HG03095 (cell line): ENCODE measurements around the gene SUGCT.
"Not testable (repeated sequence)": the region's sequence is repeated elsewhere in the genome, so short reads cannot be mapped to it uniquely, and the experiment has no call there.

Source experiments
- ATAC-seq: cut with Tn5 transposase; IDR thresholded peaks from one replicate; pipeline ENCODE4 v1.9.1; 2021; ENCODE audit warnings: moderate library complexity; ENCODE audit not compliant: unreplicated experiment

The SUGCT gene

DNA sequence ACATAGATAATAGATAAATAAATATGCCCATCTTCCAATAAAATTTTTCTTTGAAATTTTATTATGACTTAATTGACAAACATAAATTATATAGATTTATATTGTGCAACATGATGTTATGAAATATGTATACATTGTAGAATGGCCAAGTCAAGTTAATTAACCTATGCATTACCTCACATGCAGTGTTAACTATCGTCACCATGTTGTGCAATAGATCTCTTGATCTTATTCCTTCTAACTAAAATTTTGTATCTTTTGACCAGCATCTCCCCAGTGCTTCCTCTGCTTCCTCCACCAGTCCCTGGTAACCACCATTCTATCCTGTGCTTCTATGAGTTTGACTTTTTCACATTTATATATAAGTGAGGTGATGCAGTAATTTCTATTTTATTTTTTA lies 259.6 kb downstream of the SUGCT start:
- no peak for ATAC-seq

DNA sequence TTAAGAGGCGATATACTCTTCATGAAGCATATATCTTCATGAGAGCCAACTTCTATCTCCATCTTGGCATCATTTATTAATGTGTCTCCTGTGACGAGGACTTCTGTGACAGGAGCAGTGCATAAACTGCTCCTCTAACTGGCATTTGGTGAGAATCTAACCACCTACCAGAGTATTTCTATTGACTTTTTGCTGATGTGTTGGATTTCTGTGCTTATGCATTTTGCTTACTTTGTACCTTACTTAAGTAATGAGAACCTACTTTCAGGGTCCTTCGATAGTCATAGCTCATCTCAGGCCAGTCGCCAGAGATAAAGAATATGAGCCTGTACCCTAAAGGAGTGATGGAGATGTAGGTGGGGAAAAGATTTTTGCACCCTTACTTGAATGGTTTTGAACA lies 265.7 kb downstream of the SUGCT start:
- ATAC-seq, result no peak

DNA sequence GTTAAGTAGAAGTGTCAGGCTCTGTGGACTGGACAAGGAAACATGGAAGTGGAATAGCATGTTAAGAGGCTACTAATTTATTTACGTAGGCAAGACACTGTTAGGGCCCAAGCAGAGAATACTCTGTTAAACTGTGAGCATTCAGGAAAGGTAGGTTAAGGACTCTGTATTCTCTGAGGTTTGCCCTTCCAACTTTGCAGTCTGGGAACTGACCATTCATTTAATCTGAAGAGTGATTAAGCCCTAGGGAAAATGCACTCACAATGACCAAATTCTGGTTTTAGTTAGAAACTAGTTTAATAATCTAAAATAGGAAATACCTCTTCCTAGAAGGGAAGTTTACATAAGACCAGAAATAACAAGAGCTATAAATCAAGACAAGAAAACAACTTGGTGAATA lies 266.6 kb downstream of the SUGCT start:
- no peak for ATAC-seq

DNA sequence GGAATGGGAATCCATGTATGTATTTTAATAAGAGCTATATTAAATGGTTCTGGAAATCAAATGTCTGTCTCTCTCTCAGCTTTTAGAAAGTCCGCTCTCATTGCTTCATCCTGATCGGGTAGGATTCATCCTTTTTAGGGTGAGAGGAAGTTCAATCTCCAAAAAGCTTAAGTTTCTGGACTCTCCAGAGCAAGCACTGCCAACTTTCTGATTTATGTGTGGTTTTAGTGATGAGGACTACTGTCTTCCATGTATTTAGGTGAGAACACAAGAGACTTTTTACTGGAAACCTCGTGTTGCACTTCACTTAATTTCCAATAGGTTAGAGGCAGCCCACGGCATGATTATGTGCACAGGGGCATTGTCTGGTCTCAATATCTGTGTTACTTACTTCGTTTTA lies 267.9 kb downstream of the SUGCT start:
- no peak for ATAC-seq

DNA sequence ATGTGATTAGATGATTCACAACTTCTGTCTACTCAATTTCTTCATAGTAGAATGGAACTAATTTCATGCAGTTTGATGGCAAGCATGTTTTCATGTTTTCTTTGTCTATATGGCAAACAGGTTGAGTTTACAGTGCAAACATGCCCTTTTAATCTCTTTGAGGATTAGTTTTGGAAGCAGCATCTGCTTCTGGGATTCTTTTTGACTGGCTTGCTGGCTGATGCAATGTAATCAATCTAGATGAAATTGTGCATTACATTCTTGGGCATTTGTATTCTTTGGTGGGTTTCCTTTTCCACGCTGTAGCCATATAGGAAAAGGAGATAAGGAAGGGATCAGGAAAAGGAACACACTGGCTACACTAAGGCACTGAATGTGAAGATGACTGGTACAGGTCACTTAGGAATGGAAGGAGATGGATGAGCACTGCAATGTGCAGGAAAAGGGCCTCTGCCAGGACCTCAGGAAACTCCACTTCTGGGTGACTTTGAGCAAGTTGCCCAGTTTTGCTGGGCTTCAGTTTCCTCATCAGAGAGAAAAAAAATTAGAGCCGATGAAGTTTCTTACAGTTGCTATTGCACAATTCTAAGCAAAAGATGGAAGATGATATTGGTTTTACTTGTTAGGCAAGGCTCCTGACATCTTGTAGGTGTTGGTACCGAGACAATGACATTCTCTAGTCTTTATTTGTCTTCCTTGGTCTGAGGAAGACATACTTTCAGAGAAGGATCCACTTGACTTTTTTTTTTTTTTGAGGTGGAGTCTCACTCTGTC lies 269.1 kb downstream of the SUGCT start:
- ATAC-seq, result no peak

DNA sequence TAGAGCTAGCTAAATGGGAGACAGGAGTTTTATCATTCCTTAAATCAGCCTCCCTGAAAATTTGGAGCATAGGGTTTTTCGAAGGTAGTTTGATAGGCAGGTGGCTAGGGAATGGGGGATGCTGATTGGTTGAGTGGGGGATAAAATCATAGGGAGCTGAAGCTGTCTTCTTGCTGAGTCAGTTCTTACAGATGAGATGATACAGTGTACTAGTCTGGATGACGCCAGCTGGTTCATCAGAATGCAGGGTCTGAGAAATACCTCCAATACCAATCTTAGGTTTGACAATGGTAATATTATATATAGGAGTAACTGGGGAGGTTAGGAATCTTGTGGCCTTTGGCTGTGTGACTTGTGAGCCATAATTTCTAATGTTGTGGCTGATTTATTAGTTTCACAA lies 271.2 kb downstream of the SUGCT start:
- ATAC-seq, result no peak

DNA sequence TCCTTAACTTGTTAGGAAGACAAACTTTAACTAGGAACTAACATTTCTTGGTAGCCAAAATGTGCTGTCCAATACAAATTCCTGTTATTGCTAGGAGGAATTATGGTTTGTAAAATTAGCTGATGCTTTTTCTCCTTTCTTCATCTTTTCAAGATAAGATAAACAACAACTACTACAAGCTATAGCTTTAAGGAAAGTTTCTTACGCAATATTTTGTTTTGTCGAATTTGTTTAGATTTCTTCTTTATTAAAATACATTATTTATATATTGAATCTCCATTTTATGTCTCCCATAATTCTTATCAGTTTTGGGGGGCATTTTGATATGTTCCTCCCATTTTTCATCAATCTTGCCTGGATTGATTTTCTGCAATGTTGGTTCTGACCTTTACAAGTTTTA lies 277.5 kb downstream of the SUGCT start:
- no peak for ATAC-seq

DNA sequence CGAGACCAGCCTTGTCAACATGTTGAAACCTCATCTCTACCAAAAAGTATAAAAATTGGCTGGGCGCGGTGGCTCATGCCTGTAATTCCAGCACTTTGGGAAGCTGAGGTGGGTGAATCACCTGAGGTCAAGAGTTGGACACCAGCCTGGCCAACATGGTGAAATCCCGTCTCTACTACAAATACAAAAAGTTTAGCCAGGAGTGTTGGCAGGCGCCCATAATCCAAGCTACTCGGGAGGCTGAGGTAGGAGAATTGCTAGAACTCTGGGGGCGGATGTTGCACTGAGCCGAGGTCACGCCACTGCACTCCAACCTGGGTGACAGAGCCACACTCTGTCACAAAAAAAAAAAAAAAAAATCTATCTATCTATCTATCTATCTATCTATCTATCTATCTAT lies 279.9 kb downstream of the SUGCT start:
- ATAC-seq, result not testable (repeated sequence)

DNA sequence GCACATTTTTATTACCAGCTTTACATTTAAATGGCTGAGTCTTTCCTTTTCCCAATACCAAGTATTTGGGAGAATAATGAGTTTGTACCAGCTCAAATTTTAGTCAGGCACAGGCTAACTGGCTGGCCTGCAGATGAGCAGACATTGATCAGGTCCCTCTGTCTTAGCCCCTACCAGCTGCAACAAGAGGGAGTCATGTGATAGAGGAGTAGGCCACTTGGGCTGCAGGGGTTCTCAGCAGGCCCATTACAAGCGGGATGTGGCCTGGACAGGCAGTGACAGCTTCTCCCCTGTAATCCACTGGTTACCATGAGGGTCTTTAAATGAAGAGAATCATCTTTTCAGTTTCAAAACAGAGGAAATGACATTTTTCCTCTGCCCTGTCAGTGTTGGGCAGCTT lies 283.6 kb downstream of the SUGCT start:
- no peak for ATAC-seq

DNA sequence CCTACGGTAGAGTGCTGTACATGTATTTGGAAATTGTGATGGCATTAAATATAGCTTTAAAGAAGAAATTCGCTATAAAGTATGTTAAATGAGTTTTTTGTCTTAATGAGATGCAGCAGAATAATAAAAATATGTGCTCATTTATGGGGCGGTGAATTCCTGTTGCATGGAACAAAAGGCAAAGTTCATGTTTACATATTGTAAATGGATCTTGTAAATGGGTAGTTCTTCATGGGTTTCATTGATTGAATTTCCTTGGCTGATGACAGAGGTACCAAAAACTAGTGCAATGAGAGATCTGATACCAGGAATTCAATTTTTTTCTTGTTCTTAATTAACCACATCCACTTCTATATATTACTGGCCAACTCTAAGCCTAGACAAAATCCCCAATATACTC lies 284.2 kb downstream of the SUGCT start:
- ATAC-seq, result no peak

DNA sequence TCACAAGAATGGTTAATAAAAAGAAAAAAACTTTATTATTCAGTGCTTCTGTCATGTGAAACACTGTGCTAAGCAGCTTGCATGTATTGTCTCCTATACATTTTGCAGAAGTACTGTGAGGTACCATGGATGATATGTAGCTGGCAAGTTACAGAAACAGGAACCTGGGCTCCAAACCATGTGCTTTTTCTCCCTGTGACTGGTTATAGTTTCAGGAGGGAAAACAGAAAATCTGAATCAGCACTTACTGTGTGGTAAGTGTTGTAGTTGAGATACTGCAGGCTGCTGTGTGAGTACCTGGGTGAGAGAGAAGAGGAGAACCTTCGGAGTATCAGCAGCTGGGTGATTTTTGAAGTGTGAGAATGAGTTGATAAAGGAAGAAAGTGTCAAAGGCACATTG lies 285.0 kb downstream of the SUGCT start:
- no peak for ATAC-seq

DNA sequence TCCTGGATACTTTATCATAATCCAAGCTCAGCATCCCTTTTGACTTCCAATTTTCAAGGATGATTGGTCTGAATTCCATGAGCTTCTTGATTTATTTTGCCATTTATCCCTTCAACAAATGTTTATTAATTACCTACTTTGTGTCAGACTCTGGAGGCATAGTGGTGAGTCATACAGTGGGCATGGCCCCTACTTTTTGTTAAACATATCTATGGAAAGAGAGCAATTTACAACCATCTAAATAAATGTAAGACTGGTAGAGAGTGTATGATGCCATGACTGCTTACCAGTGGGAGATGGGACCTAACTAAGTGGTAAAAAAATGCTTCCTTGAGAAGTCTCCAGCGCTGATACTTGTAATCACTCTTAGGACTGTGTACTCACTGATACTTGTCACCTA lies 286.6 kb downstream of the SUGCT start:
- no peak for ATAC-seq

DNA sequence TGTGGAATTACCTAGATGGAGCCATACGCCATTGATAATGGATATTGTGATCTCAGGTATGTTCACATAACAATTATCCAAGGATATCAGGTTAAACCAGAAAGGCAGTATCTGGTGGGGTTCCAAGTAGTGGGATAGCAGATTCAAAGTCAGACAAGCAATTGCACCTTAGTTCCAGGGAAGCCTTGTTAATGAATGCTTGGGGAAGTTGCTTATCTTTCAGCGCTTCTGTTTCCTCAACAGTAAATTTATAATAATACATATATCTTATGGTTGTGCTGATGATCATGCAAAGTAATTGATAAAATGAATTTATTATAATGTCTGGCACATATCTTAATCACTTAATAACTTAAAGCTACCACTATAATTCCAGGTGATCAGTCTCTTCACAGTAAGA lies 290.9 kb downstream of the SUGCT start:
- ATAC-seq, result no peak

DNA sequence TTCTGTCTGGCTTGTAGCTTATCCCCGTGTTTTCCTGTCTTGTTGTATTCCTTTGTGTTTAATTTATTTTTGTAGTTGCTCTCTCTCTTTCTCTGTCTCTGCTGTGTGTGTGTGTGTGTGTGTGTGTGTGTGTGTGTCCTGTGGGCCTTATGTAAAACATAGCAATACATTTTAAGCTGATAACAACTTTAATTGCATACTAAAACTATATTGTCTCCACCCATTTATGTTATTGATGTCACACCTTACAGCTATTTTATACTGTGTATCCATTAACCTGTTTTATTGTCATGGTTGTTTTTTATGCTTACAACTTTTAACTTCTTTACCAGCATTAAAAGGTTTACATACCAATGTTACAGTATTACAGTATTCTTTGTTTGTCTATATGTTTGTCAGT lies 293.6 kb downstream of the SUGCT start:
- ATAC-seq, result no peak

DNA sequence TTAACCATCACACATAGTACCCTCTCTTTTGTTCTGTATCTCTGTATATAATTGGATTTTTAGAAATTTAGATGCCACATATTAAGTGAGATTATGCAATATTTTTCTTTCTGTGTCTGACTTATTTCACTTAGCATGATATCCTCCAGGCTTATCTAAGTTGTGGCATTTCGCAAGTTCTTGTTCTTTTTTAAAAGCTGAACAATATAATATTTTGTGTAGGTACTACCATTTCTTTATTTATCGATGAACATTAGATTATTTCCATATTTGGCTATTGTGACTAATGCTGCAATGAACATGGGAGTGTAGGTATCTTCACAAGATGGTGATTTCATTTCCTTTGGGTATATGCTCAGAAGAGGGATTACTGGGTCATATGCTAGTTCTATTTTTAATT lies 295.0 kb downstream of the SUGCT start:
- ATAC-seq, result no peak

DNA sequence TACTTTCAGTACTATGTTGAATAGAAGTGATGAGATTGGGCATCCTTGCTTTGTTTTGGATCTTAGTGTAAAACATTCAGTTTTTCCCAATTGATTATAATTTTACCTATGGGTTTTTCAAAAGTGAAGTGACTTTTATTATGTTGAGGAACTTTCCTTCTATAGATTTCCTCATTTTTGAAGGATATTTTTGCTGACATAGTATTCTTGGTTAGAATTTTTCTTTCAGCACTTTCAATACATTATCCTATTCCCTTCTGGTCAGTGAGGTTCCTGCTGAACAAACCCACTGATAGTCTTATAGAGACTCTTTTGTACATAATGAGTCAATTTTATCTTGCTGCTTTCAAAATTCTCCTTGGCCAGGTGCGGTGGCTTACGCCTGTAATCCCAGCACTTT lies 297.2 kb downstream of the SUGCT start:
- ATAC-seq, result no peak

DNA sequence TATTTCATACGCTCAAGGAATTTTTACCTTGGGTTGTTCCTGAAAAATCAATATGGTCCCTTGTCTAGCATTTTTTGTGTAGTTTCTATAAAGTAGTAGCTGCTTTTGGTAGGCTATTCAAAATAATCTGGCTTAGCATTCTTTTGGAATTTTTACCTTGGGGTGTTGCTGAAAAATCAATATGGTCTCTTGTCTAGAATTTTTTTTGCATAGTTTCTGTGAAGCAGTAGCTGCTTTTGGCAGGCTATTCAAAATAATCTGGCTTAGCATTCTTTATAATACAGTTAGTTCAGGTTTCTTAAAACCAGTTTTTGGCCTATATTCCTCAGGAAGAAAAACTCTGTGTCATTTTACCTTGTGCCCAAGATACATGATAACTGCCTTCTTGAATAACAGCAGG lies 301.9 kb downstream of the SUGCT start:
- no peak for ATAC-seq

DNA sequence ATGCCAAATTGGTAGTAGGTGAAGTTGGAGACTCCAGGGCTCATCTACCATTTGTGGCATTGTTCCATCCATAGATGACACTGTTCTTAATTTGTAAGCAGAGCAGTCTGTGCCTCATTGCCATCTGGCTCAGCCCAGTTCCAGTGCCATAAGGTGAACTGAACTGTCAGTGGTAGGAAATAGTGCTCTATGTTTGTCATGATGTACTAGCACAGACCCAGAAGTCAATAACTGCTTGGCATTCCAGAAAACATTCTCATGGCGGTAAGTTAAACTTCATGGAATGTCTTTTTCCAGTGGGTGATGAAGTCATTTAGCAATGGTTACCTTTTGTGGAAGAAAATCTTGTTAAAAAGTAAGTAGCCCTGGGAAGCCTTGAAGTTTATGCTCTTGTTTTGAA lies 302.7 kb downstream of the SUGCT start:
- no peak for ATAC-seq

DNA sequence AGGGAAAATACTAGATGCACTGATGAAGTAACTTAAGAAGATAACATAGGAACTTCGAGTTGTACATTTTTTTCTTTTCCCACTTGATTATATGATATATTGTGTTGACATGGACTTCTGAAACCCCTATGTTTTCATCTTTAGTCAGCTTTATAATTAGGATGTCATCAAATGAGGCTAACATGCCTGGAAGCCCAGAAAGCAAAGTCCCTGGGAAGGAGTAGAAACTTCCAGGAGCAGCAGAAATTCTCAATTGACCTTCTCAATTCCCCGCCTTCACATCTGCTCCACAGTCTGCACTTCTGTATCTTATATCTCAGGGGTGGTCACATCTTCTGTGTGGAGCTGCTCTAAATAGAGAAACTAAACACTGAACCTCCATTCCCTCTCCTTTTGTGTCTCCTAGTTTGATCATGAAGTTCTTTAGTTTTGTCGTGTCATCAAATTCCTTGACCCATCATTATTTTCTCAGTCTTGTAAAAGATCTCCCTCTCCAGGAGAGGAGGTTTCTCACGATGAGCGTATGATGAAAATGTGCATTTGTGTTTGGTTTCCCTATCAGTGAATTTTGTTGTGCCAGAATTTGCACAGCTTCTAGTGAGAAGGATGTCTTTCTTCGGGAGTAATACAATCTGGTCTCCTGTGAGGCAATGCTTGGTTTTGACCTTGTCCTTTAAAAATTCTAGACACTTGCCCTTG lies 303.3 kb downstream of the SUGCT start:
- ATAC-seq, result no peak

DNA sequence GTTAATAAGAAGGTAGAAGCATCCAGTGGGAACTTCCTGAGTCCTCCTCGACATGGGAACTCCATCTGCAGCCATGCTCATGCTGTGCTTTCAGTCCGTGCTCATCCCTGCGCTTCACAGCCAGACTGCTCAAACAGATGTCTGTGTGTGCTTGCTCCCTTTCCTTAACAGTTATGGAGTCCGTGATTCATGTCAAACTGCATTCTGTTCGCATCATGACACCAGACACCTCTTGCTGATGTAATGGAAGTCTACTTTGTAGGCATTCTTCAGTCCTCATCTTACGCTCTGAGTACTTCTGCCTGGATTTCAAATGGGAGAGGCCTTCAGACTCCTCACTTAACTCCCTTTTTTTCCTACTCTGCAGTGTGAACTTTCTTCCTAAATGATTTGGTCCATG lies 304.9 kb downstream of the SUGCT start:
- no peak for ATAC-seq

DNA sequence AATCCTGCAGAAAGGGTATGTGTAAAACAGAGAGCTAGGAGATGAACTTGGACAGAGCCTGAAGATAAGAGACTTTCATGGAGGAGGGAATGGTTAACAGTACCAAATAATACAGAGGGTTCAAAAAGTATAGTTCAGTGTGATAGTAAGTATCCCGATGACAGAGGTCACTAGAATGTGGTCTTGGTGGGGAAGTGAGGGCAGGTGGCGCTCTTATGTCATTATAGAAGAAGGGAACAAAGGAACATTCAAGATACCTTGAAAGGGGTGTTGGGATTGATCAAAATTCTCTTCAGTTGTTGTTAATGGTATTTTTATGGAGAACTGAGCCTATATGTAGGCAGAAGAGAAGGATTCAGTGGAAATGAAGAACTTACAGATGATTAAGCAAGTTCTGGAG lies 312.5 kb downstream of the SUGCT start:
- ATAC-seq, result no peak

DNA sequence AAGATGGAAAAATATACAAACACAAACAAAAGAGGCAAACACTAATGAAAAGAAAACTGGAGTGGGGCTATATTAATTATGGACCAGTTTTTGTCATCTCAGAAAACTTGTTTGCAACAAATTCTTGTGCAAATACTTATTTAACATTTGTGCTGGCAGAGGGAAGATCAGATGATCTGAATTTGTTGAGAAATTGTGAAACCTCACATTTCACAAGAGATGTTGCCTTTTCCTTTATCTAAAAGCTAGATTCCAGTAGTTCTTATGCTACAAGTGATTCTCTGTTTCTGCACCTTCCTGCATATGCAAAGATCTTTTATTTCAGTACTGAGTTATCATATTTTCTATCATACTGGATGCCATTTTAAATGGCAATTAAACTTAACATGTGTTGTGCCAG lies 320.7 kb downstream of the SUGCT start:
- no peak for ATAC-seq
